Measurements from ENCODE around the gene SMIM14.
"Not testable (repeated sequence)": the region's sequence is repeated elsewhere in the genome, so short reads cannot be mapped to it uniquely, and the experiment has no call there.

SMIM14 gene

GRCh38 chr4:39502664-39503035, 136.0 kb downstream of the SMIM14 start:
- not testable (repeated sequence) for DNase-seq

- no peak for DNase-seq
These were observed 136.5 kb downstream of the SMIM14 start for GRCh38 chr4:39502019-39502663.

GRCh38 chr4:39498727-39499020, 140.0 kb downstream of the SMIM14 start:
- DNase-seq = no peak

- DNase-seq = no peak
These were observed 140.5 kb downstream of the SMIM14 start for GRCh38 chr4:39497909-39498726.
